Myocyte (in vitro differentiated cells): ENCODE data around the gene CRMP1. TPM values are rescaled to one million over a fixed set of nuclear protein-coding genes. Genes with fewer than 3 reads are reported as not detected.

Experiments used
- DNase-seq: peaks from one replicate; pipeline ENCODE4 v3.0.0-alpha.2; 2012; ENCODE audit warnings: low read depth
- total RNA-seq: library from RNA; depleted of rRNA; stranded (reverse); fragments of >200 nt; gene quantifications from 2 replicates; pipeline ENCODE4 v1.2.3, GENCODE V29; 2014

Gene CRMP1
- total RNA-seq, 1 donor from 2014 or later = 23.6 TPM

- DNase-seq = no peak
These were observed 3.7 kb downstream of the CRMP1 start for GRCh38 chr4:5889002-5889696.

DNA sequence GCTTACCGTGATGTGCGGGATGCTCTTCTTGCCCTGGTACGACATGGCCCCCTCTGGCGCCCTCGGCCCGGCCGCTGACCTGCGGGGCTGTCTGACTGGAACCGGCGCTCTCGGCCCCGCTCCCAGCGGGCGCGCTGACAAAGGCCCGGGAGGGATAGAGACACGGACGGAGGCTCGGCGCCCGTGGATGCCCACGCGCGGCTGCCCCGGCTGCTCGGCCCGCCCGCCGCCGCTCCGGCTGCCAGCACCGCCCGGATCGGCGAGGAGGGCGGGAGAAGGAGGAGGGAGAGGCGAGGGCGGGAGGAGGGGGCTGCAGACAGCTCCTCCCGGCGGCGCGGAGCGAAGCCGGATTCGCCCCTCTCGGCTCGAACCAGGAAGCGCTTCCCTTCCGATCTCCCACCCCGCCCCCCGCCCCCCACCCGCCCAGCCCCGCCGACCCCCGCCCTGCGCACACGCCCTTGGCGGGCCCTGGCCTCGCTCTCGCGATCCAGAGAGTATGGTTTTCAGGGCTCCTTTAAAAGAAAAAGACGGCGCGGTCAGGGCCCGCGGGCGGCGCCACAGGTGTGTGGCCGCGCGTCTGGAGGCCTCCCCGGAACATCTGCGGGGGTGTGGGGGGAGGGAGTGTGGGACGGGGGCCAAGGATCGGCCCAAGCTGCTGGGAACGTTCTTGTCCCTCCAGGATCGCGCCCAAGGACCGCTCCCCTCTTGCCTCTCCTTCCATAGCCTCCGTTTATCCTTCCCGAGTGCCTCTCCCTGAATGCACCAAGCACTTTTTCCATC lies 4.5 kb downstream of the CRMP1 start:
- DNase-seq = peak; percentile 26

DNA sequence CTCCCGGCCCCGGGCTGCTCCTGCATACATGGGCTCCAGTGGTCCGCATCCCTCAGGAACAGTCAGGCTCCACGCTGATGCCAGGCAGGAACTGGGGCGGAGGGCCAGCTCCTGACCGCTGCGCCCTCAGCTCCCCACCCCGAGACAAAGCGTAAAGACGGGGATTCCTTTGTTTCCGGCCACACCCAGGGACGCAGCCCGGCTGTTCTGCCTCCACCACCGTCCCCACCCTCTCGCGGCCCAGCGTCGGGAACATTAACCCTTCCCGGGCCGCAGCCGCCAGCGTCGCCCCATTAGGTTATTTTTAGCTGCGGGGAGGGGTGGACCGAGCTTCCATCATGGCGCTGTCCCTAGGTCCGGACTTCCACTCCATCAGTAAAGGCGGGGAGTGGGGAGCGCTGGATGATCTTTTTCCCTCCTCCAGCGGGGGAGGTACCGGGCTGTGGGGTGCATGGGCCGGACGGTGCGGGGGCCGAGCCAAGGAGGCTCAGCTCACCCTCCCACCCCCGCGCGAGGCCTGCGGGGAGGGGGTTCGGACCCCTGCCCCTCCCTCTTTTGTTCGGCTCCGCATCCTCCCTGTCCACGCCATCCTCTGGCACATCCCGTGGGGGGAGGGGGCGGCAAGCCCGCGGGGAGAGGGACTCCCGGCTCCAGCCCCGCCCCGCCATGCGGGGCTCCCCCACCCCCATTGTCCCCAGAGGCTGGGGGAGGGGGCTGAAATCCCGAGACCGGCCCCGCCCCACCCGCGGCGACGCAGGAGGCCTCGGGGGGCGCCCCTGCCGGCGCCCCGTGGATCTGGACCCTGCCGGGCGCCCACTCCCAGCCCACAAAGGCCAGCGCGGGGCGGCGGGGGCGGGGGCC lies 5.3 kb downstream of the CRMP1 start:
- peak; percentile 76 for DNase-seq

DNA sequence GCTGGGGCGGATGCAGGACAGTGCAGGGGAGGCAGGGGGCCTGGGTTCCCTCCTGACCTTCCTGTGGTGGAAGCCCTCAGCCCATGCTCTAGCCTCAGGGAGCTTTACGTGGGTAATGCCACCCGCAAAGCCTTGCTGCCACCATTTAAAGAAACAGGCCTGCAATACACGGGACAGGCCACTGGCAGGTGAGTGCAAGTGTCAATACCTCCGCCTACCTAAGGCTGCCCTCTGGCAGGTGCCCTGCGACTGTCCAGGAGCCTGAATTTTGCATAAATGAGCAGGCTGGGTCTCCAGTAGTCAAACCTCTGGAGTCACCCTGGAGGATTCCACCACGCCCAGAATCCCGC lies 5.9 kb downstream of the CRMP1 start:
- no peak for DNase-seq

- no peak for DNase-seq
These were observed 7.2 kb downstream of the CRMP1 start for GRCh38 chr4:5885733-5886132.

GRCh38 chr4:5884796-5885195 lies 8.1 kb downstream of the CRMP1 start:
- DNase-seq = no peak

DNA sequence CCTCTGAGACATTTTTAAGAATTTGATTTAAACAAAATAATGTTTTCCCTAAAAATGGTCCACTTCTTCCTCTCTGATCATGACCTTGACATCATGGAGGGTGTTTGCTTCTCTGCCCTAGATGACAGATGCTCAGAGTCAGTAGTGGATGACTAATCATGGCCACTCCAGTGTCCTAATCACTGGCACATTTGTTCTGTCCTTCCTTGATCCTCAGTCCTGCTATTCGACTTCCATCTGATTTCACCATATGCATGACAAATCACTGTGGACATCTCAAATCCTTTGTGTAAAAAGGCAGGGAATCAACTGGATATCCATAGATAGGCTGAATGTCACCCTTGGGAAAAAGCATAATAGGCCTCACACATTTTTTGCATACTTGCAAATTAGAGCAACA lies 9.0 kb downstream of the CRMP1 start:
- DNase-seq = peak; percentile 35

DNA sequence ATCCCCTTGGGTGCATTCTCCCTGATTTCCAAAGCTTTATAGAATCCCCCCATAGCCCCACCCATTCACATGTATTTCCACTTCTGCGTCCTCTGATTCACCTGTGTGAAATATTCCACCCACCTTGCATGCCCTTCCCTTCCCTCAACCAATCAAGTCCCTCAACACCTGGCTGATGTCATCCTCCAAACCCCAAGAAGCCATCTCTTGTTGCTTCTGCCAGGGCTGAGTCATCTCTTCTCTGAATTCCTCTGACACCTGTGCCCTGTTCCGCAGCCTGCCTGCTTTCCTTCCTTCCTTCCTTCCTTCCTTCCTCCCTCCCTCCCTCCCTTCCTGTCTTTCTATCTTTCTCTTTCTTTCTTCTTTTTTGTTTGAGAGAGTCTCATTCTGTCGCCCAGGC lies 9.9 kb downstream of the CRMP1 start:
- DNase-seq = no peak

GRCh38 chr4:5881340-5881739 lies 11.5 kb downstream of the CRMP1 start:
- peak; percentile 35 for DNase-seq

- DNase-seq = no peak
These were observed 14.5 kb downstream of the CRMP1 start for GRCh38 chr4:5878359-5878758.

- DNase-seq = no peak
These were observed 15.5 kb downstream of the CRMP1 start for GRCh38 chr4:5877392-5877791.

- peak; percentile 84 for DNase-seq
These were observed 18.0 kb downstream of the CRMP1 start for GRCh38 chr4:5874811-5875449.

DNA sequence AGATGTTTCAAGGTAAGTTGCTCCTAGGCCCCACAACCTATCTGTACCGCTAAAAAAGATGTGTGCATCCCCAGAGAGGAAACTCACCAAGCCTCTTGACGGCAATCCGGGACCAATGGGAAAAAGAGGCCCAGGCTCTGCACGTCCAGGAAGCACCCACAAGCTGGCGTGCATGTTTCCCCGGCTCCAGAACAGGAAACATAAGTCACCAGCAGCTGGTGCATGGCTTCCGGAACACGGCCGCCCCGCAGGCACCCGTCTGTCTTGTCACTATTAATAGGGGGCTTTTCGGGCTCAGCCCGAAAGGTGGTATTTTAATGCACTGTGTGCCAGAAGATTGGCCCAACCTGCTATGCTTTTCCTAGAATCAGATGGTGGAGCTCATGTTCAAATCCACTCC lies 22.2 kb downstream of the CRMP1 start:
- peak; percentile 20 for DNase-seq

- no peak for DNase-seq
These were observed 22.8 kb downstream of the CRMP1 start for GRCh38 chr4:5869966-5870619.

DNA sequence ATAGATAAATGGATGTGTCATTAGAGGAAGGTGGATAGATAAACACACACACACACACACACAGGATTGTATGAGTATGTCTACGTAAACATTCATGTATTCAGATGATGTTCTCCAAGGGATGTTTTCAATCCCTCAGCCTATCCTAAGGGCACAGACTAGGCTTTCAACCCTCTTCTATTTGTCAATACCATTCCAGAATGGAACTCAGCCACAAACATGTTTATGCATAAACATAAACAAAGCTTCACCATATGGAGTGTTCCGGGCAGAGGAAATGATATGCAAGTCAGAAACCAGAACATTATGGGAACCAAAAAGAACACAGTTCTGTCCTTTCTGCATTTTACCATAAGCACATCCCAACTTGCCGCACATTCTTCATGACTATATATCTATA lies 25.0 kb downstream of the CRMP1 start:
- no peak for DNase-seq

GRCh38 chr4:5866841-5867813 lies 25.8 kb downstream of the CRMP1 start:
- no peak for DNase-seq

GRCh38 chr4:5865896-5866599 lies 26.8 kb downstream of the CRMP1 start:
- DNase-seq = no peak

GRCh38 chr4:5863461-5864113 lies 29.3 kb downstream of the CRMP1 start:
- peak; percentile 97 for DNase-seq
